Nephron progenitor cell (in vitro differentiated cells): ENCODE data around the gene NDST1.

Experiments used
- DNase-seq: peaks from one replicate; pipeline ENCODE4 v3.0.0; 2021
- H3K27ac Mint-ChIP-seq: 2 replicates; pipeline ENCODE4 v1.8.0; 2021; ENCODE audit warnings: mild to moderate bottlenecking, moderate library complexity, mixed read lengths
- H3K27me3 Mint-ChIP-seq: 2 replicates; pipeline ENCODE4 v1.8.0; 2021; ENCODE audit warnings: mild to moderate bottlenecking, low read depth, mixed read lengths; ENCODE audit not compliant: poor library complexity
- H3K36me3 Mint-ChIP-seq: 2 replicates; pipeline ENCODE4 v1.8.0; 2021; ENCODE audit warnings: low read depth, mixed read lengths
- H3K4me1 Mint-ChIP-seq: 2 replicates; pipeline ENCODE4 v1.8.0; 2021; ENCODE audit warnings: mixed read lengths
- H3K4me3 Mint-ChIP-seq: 2 replicates; pipeline ENCODE4 v1.8.0; 2021; ENCODE audit warnings: mild to moderate bottlenecking, moderate library complexity, mixed read lengths
- H3K9me3 Mint-ChIP-seq: 2 replicates; pipeline ENCODE4 v1.8.0; 2021; ENCODE audit warnings: mild to moderate bottlenecking, moderate library complexity, mixed read lengths
- CTCF ChIP-seq: fragments of 200-600 bp; sonication (generic); IDR thresholded peaks from 2 replicates; pipeline ENCODE4 v1.5.0; 2021; ENCODE audit warnings: antibody characterized with exemption

Gene NDST1

GRCh38 chr5:150604894-150605440 lies 97.0 kb downstream of the NDST1 start:
- no peak for TF ChIP-seq CTCF
- peaks cover 32% of the 10 kb centered on the region for H3K4me1 Mint-ChIP-seq
- no peaks in the 10 kb centered on the region for H3K36me3 Mint-ChIP-seq
- no peaks in the 10 kb centered on the region for H3K9me3 Mint-ChIP-seq
- H3K4me3 Mint-ChIP-seq = no peak overlapping the region
- no peak for DNase-seq
- no peaks in the 10 kb centered on the region for H3K27me3 Mint-ChIP-seq
- no peak overlapping the region for H3K27ac Mint-ChIP-seq

GRCh38 chr5:150605546-150605945 lies 97.6 kb downstream of the NDST1 start:
- H3K4me3 Mint-ChIP-seq = no peak overlapping the region
- no peaks in the 10 kb centered on the region for H3K27me3 Mint-ChIP-seq
- H3K9me3 Mint-ChIP-seq = no peaks in the 10 kb centered on the region
- peak overlapping the region; percentile 8 for H3K27ac Mint-ChIP-seq
- DNase-seq = no peak
- no peaks in the 10 kb centered on the region for H3K36me3 Mint-ChIP-seq
- TF ChIP-seq CTCF = no peak
- H3K4me1 Mint-ChIP-seq = peaks cover 34% of the 10 kb centered on the region

GRCh38 chr5:150606476-150606875 lies 98.5 kb downstream of the NDST1 start:
- no peaks in the 10 kb centered on the region for H3K27me3 Mint-ChIP-seq
- no peak for DNase-seq
- peaks cover 34% of the 10 kb centered on the region for H3K4me1 Mint-ChIP-seq
- no peak for TF ChIP-seq CTCF
- H3K27ac Mint-ChIP-seq = peak overlapping the region; percentile 53
- H3K4me3 Mint-ChIP-seq = no peak overlapping the region
- no peaks in the 10 kb centered on the region for H3K9me3 Mint-ChIP-seq
- H3K36me3 Mint-ChIP-seq = no peaks in the 10 kb centered on the region

- H3K27ac Mint-ChIP-seq = no peak overlapping the region
- H3K9me3 Mint-ChIP-seq = no peaks in the 10 kb centered on the region
- H3K4me1 Mint-ChIP-seq = peaks cover 32% of the 10 kb centered on the region
- no peak for TF ChIP-seq CTCF
- no peaks in the 10 kb centered on the region for H3K36me3 Mint-ChIP-seq
- no peak overlapping the region for H3K4me3 Mint-ChIP-seq
- H3K27me3 Mint-ChIP-seq = no peaks in the 10 kb centered on the region
- DNase-seq = no peak
These were observed 99.2 kb downstream of the NDST1 start for GRCh38 chr5:150607105-150607504.
